ENCODE results near the gene HLA-E. TPM values are rescaled to one million over a fixed set of nuclear protein-coding genes. Genes with fewer than 3 reads are reported as not detected.

The HLA-E gene
- total and polyA plus RNA-seq, 2 experiments from 2014 or later: 15.6 to 36.0 TPM

GRCh38 chr6:30450909-30451841 lies 38.1 kb upstream of the HLA-E start:
- H3F3A ChIP-seq (replicated peaks; ENCODE audit: low read depth): no peaks in the 10 kb centered on the region
- no peak overlapping the region for H3K27ac ChIP-seq (ENCODE audit: low read depth)
- peak; percentile 79 for DNase-seq (ENCODE audit: low spot score)
- no peaks in the 10 kb centered on the region for H3K79me2 ChIP-seq (replicated peaks; ENCODE audit: insufficient read depth)
- peak overlapping the region; percentile 11; the same call in 1 of the 2 replicates for H3K4me2 ChIP-seq
- H3K36me3 ChIP-seq (ENCODE audit: insufficient read depth): no peaks in the 10 kb centered on the region
- Mint-ChIP-seq H3K9me3 (no peaks in the 10 kb centered on the region), H3K36me3 (ENCODE audit: low read depth) (no peaks in the 10 kb centered on the region), H3K27ac (no peak overlapping the region), H3K4me1 (peaks cover 13% of the 10 kb centered on the region), H3K27me3 (ENCODE audit: insufficient read depth, low read depth, poor library complexity) (peaks cover 55% of the 10 kb centered on the region), H3K4me3 (0 out of 3 replicates have a peak overlapping the region, but pooled peaks have one; percentile 17)
- peak; percentile 37 for ATAC-seq
- peaks cover 2% of the 10 kb centered on the region; the same call in 1 of the 2 replicates for H4K20me1 ChIP-seq (replicated peaks; ENCODE audit: insufficient read depth)
- H3K9me2 ChIP-seq (ENCODE audit: insufficient read depth): no peaks in the 10 kb centered on the region
- H2AFZ ChIP-seq: peak overlapping the region; percentile 16
- H3K4me3 ChIP-seq: peak overlapping the region; percentile 36; the same call in 1 of the 2 replicates
- TF ChIP-seq JUNB (IDR thresholded peaks at IDR 0.05; ENCODE audit: unreplicated experiment) (no peak), EZH2 (IDR thresholded peaks at IDR 0.05; ENCODE audit: low read depth, unreplicated experiment) (peak; percentile 36), ZNF114 (CRISPR knock-in tag; IDR thresholded peaks at IDR 0.05) (no peak)
- peaks cover 4% of the 10 kb centered on the region; the same call in 1 of the 2 replicates for H3K4me1 ChIP-seq (ENCODE audit: insufficient read depth)
- H3K27me3 ChIP-seq (ENCODE audit: insufficient read depth): peaks cover 79% of the 10 kb centered on the region

GRCh38 chr6:30452736-30453507 lies 36.4 kb upstream of the HLA-E start:
- H3K27ac ChIP-seq (ENCODE audit: low read depth): no peak overlapping the region
- Mint-ChIP-seq H3K4me3 (peak overlapping the region; percentile 51; the same call in 2 of the 3 replicates), H3K9me3 (no peaks in the 10 kb centered on the region), H3K36me3 (ENCODE audit: low read depth) (no peaks in the 10 kb centered on the region), H3K27ac (no peak overlapping the region), H3K4me1 (peaks cover 7% of the 10 kb centered on the region), H3K27me3 (ENCODE audit: insufficient read depth, low read depth, poor library complexity) (peaks cover 59% of the 10 kb centered on the region)
- H3K4me3 ChIP-seq: 0 out of 2 replicates have a peak overlapping the region, but pooled peaks have one; percentile 20
- no peaks in the 10 kb centered on the region for H3K79me2 ChIP-seq (replicated peaks; ENCODE audit: insufficient read depth)
- DNase-seq (ENCODE audit: low spot score) (peak; percentile 5), ATAC-seq (peak; percentile 9)
- peaks cover 87% of the 10 kb centered on the region for H3K27me3 ChIP-seq (ENCODE audit: insufficient read depth)
- H3F3A ChIP-seq (replicated peaks; ENCODE audit: low read depth): no peaks in the 10 kb centered on the region
- H2AFZ ChIP-seq: no peak overlapping the region
- H3K9me2 ChIP-seq (ENCODE audit: insufficient read depth): no peaks in the 10 kb centered on the region
- H3K36me3 ChIP-seq (ENCODE audit: insufficient read depth): no peaks in the 10 kb centered on the region
- H3K4me2 ChIP-seq: no peak overlapping the region
- H4K20me1 ChIP-seq (replicated peaks; ENCODE audit: insufficient read depth): no peaks in the 10 kb centered on the region; the same call in 1 of the 2 replicates
- H3K4me1 ChIP-seq (ENCODE audit: insufficient read depth): peaks cover 4% of the 10 kb centered on the region; the same call in 1 of the 2 replicates
- TF ChIP-seq JUNB (IDR thresholded peaks at IDR 0.05; ENCODE audit: unreplicated experiment) (no peak), ETS1 (IDR thresholded peaks at IDR 0.05) (no peak), REST (IDR thresholded peaks at IDR 0.05; ENCODE audit: unreplicated experiment) (no peak), POLR2AphosphoS5 (IDR thresholded peaks at IDR 0.05; ENCODE audit: low read depth) (no peak), ZNF331 (CRISPR knock-in tag; IDR thresholded peaks at IDR 0.05; ENCODE audit: low read depth) (no peak), EZH2phosphoT487 (IDR thresholded peaks at IDR 0.05; ENCODE audit: unreplicated experiment) (no peak), EZH2 (IDR thresholded peaks at IDR 0.05; ENCODE audit: low read depth, unreplicated experiment) (no peak), CTCF (conservative IDR thresholded peaks at IDR 0.05; ENCODE audit: low read depth in 2 of 2) (no peak)
